ENCODE measurements around the gene SLC37A1.

GRCh38 chr21:42594616-42595282 lies 81.1 kb downstream of the SLC37A1 start:
- TF ChIP-seq, protein P1, sequence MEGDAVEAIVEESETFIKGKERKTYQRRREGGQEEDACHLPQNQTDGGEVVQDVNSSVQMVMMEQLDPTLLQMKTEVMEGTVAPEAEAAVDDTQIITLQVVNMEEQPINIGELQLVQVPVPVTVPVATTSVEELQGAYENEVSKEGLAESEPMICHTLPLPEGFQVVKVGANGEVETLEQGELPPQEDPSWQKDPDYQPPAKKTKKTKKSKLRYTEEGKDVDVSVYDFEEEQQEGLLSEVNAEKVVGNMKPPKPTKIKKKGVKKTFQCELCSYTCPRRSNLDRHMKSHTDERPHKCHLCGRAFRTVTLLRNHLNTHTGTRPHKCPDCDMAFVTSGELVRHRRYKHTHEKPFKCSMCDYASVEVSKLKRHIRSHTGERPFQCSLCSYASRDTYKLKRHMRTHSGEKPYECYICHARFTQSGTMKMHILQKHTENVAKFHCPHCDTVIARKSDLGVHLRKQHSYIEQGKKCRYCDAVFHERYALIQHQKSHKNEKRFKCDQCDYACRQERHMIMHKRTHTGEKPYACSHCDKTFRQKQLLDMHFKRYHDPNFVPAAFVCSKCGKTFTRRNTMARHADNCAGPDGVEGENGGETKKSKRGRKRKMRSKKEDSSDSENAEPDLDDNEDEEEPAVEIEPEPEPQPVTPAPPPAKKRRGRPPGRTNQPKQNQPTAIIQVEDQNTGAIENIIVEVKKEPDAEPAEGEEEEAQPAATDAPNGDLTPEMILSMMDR (IDR thresholded peaks at IDR 0.05; ENCODE audit: low read depth, low read length, missing input control), result no peak
- TF ChIP-seq YY1 (IDR thresholded peaks at IDR 0.05), result no peak
- no peak for TF ChIP-seq RAD21 (IDR thresholded peaks at IDR 0.05)
- no peak for TF ChIP-seq NR2F2 (IDR thresholded peaks at IDR 0.05)

All from liver (tissue), 3 donors.